Transverse colon (tissue), 4 donors: ENCODE measurements around the gene ZBTB40. TPM values are rescaled to one million over a fixed set of nuclear protein-coding genes. Genes with fewer than 3 reads are reported as not detected.

Source experiments
- DNase-seq: peaks from one replicate; pipeline ENCODE4 v3.0.0-alpha.2; 2019
- H3K27ac ChIP-seq, 4 donors: fragments of 200-600 bp; sonication (generic); 2 replicates each; pipeline ENCODE4 v1.5.1; 2016 to 2018; ENCODE audit warnings: inconsistent platforms in 4 of 4
- H3K27me3 ChIP-seq: fragments of 200-600 bp; sonication (generic); 2 replicates; pipeline ENCODE4 v1.5.1; 2017; ENCODE audit warnings: inconsistent platforms
- H3K36me3 ChIP-seq, 4 donors: fragments of 200-600 bp; sonication (generic); 2 replicates each; pipeline ENCODE4 v1.5.1; 2017 to 2019; ENCODE audit warnings: inconsistent platforms in 4 of 4
- H3K4me1 ChIP-seq, 4 donors: fragments of 200-600 bp; sonication (generic); 2 replicates each; pipeline ENCODE4 v1.5.1; 2017 to 2020; ENCODE audit warnings: inconsistent platforms in 4 of 4
- H3K4me3 ChIP-seq, 4 donors: fragments of 200-600 bp; sonication (generic); 1 replicate in 1 of 4; 2 replicates in 3 of 4; pipeline versions ENCODE4 v1.5.1 to v1.6.1; 2017 to 2019; ENCODE audit warnings: inconsistent platforms in 4 of 4
- H3K9me3 ChIP-seq, 2 donors: fragments of 200-600 bp; sonication (generic); 2 replicates each; pipeline ENCODE4 v1.5.1; 2017 to 2019; ENCODE audit warnings: inconsistent platforms in 2 of 2
- EP300 ChIP-seq: sonication (generic); formaldehyde crosslinking; IDR thresholded peaks from one replicate; pipeline ENCODE4 v1.6.1; 2017; ENCODE audit warnings: antibody characterized with exemption, low read depth
- POLR2A ChIP-seq: fragments of 450-650 bp; IDR thresholded peaks from one replicate; pipeline ENCODE4 v1.6.1; 2016; ENCODE audit warnings: antibody characterized with exemption, mild to moderate bottlenecking, moderate library complexity
- POLR2AphosphoS5 ChIP-seq, 3 donors: sonication (generic); formaldehyde crosslinking; IDR thresholded peaks; one replicate each; pipeline ENCODE4 v1.6.1; 2016; ENCODE audit warnings: antibody characterized with exemption in 3 of 3
- WGBS, 2 donors: methylation state at CpG; one replicate each; pipeline ENCODE4 v1.1.5; 2018; ENCODE audit warnings: low coverage in 1 of 2; 5-methylcytosine and 5-hydroxymethylcytosine counted together
- in situ Hi-C, 4 donors: fragments of 200-750 bp; cut with MboI; loops; one replicate each; pipeline versions ENCODE4 v1.15.0 to v1.15.1; 2017; ENCODE audit warnings: low sequenced_read_pairs in 3 of 4, low pct_ligation_motif_present in 1 of 4, low pct_unique_long_range_greater_than_20kb in 1 of 4
- intact Hi-C: fragments of 100-400 bp; cut with DNase I; formaldehyde crosslinking; loops from one replicate; pipeline ENCODE4 v1.15.1; 2023; ENCODE audit warnings: low total_unique reads
- total RNA-seq, 4 donors: library from RNA; depleted of rRNA; stranded (reverse); fragments of >200 nt; gene quantifications; one replicate each; pipeline ENCODE4 v1.1.0, GENCODE V29; 2016
- TF ChIP-seq, protein P1 (sequence below), 5 experiments: fragments of 200-600 bp in 3 of 5; fragments of 450-650 bp in 2 of 5; sonication (generic) in 3 of 5; IDR thresholded peaks; 1 replicate in 2 of 5; 2 replicates in 3 of 5; pipeline ENCODE4 v1.5.1; 2016 to 2017; ENCODE audit warnings: antibody characterized with exemption in 5 of 5, inconsistent platforms in 3 of 5, mild to moderate bottlenecking in 2 of 5, moderate library complexity in 1 of 5

The ZBTB40 gene
- total RNA-seq, 4 donors from 2014 or later = 17.7 to 30.3 (median 21.1) TPM

DNA sequence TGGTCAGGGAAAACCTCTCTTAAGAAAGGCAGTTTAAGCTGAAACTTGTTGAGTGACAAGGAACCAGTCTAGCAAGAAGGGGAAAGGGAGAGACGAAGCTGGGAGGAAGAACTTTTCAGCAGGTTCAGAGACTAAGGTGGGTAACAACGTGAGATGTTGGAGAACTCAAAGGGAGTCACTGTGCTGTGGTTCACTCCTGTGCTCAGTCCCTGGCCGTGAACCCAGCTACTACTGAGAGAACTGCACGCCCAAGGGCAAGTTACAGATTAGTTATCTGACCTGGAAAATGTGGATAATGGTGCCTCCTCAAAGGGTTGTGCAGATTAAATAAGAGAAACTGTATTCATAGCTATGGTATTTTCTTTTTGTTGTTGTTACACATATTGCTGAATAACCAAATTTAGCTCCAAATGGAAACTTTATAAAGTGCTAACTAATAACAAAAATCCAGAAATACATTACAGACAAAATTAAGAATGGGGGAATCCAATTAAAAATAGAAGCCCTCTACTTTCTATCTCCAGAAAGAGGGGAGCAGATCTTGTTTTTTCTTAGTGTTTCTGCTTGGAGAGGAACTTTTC is 2.9 kb downstream of the ZBTB40 start:
- WGBS, 2 donors = 86% methylated on average over 4 of the region's 4 CpGs; no CpG with 5 or more reads in 1 of the 2 donors
- intact Hi-C loops = no loop called here
- H3K4me1 ChIP-seq = peaks cover 0 to 33% (median 11%) of the 10 kb centered on the region in 4 donors
- no peak overlapping the region for H3K4me3 ChIP-seq
- H3K9me3 ChIP-seq = no peaks in the 10 kb centered on the region
- no peak overlapping the region for H3K27ac ChIP-seq
- H3K36me3 ChIP-seq = no peaks in the 10 kb centered on the region
- TF ChIP-seq POLR2A (no peak), POLR2AphosphoS5 (IDR thresholded peaks at IDR 0.05) (no peak), EP300 (no peak)
- TF ChIP-seq, protein P1, sequence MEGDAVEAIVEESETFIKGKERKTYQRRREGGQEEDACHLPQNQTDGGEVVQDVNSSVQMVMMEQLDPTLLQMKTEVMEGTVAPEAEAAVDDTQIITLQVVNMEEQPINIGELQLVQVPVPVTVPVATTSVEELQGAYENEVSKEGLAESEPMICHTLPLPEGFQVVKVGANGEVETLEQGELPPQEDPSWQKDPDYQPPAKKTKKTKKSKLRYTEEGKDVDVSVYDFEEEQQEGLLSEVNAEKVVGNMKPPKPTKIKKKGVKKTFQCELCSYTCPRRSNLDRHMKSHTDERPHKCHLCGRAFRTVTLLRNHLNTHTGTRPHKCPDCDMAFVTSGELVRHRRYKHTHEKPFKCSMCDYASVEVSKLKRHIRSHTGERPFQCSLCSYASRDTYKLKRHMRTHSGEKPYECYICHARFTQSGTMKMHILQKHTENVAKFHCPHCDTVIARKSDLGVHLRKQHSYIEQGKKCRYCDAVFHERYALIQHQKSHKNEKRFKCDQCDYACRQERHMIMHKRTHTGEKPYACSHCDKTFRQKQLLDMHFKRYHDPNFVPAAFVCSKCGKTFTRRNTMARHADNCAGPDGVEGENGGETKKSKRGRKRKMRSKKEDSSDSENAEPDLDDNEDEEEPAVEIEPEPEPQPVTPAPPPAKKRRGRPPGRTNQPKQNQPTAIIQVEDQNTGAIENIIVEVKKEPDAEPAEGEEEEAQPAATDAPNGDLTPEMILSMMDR (IDR thresholded peaks at IDR 0.05) = no peak
- H3K27me3 ChIP-seq = no peaks in the 10 kb centered on the region
- DNase-seq = no peak
- in situ Hi-C loops = no loop called here

DNA sequence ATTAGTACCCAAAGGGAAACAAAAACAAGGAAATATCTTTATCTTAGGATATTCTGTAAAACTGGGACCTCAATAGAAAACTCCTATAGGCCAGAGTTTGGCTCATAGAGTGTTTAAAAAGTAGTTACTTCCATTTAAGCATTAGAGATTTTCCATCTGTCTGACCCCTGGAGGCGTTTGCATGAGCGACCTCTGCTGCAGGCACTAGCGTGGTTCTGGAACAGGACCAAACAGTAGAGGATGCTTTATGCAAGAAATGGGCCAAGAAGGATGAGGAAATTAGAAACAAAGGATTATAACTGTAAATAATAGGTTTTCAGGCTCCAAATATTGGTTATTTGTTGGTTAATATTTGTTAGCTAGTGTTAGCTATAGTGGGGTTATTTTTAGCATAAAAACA is 5.7 kb downstream of the ZBTB40 start:
- no peaks in the 10 kb centered on the region for H3K9me3 ChIP-seq
- H3K27ac ChIP-seq = no peak overlapping the region
- DNase-seq = no peak
- H3K27me3 ChIP-seq = no peaks in the 10 kb centered on the region
- intact Hi-C loops = no loop called here
- in situ Hi-C loops = no loop called here
- H3K36me3 ChIP-seq = no peaks in the 10 kb centered on the region
- WGBS, 2 donors = 60 to 67% methylated on average over 3 of the region's 3 CpGs
- H3K4me3 ChIP-seq = no peak overlapping the region
- H3K4me1 ChIP-seq = peaks cover 0 to 45% (median 15%) of the 10 kb centered on the region in 4 donors
- TF ChIP-seq POLR2AphosphoS5 (IDR thresholded peaks at IDR 0.05) (no peak), EP300 (no peak), POLR2A (no peak)
- TF ChIP-seq, protein P1 (IDR thresholded peaks at IDR 0.05) = no peak

DNA sequence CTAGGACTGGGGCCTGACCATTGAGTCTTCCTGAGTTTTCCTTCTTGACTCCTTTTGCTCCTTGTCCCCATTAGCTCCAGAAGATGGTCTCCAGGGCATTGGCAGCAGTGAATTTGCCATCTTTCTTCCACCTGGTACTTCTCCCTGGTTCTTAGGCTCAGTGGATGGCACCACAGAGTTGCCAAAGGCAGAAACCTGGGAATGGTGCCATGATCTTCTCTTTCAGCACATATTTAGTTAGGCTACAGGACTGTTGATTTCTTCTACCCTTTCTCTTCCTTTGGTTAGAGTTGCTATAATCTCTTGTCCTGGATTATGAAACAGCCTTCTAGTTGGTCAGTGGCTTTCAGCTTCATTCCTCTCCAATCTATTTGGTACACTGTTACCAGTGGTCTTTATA is 6.2 kb downstream of the ZBTB40 start:
- no peaks in the 10 kb centered on the region for H3K27me3 ChIP-seq
- intact Hi-C loops = no loop called here
- no peak for DNase-seq
- H3K9me3 ChIP-seq = no peaks in the 10 kb centered on the region
- peaks cover 0 to 41% (median 12%) of the 10 kb centered on the region in 4 donors for H3K4me1 ChIP-seq
- TF ChIP-seq, protein P1 (IDR thresholded peaks at IDR 0.05) = no peak
- no peak for TF ChIP-seq POLR2AphosphoS5 (IDR thresholded peaks at IDR 0.05)
- TF ChIP-seq POLR2A = no peak
- TF ChIP-seq EP300 = no peak
- in situ Hi-C loops = no loop called here
- H3K27ac ChIP-seq = no peak overlapping the region
- no peak overlapping the region for H3K4me3 ChIP-seq
- H3K36me3 ChIP-seq = no peaks in the 10 kb centered on the region

DNA sequence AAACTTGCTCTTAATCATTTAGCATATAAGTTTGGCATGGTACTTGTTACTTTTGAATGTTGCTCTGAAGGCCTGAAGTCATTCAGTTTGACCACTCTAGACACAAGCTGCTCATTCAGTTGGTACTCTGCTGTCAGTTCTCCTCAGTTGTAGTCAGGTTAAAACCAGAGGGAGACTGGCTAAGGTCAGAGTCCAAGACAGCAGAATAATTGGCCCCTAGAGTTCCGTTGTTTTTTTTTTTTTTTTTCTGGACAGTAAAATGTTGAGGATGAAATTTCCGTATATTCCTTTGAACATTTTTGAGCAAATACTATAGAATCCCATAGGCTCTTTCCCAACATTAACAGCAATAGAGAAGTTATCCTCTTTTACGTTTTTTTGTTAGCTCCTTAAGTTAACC is 9.4 kb downstream of the ZBTB40 start:
- no peaks in the 10 kb centered on the region for H3K36me3 ChIP-seq
- H3K4me3 ChIP-seq = no peak overlapping the region
- 56 to 65% methylated on average over 2 to 3 of the region's 3 CpGs for WGBS, 2 donors
- H3K9me3 ChIP-seq = no peaks in the 10 kb centered on the region
- H3K27ac ChIP-seq = no peak overlapping the region
- no peak for DNase-seq
- intact Hi-C loops = no loop called here
- TF ChIP-seq POLR2A (no peak), POLR2AphosphoS5 (IDR thresholded peaks at IDR 0.05) (no peak), EP300 (no peak)
- TF ChIP-seq, protein P1 (IDR thresholded peaks at IDR 0.05) = no peak
- no peaks in the 10 kb centered on the region for H3K27me3 ChIP-seq
- peaks cover 0 to 33% (median 6%) of the 10 kb centered on the region in 4 donors for H3K4me1 ChIP-seq
- in situ Hi-C loops = no loop called here
